IPS DF 4.7 (cell line): Measurements from ENCODE around the gene DCUN1D5.
"Not testable (repeated sequence)": the region's sequence is repeated elsewhere in the genome, so short reads cannot be mapped to it uniquely, and the experiment has no call there.

Source experiments
- DNase-seq: peaks from one replicate; pipeline ENCODE4 v3.0.0-alpha.2; 2013; ENCODE audit warnings: low spot score; ENCODE audit errors: extremely low read depth

The DCUN1D5 gene

GRCh38 chr11:103055221-103055890, 36.6 kb downstream of the DCUN1D5 start:
- DNase-seq = no peak

DNA sequence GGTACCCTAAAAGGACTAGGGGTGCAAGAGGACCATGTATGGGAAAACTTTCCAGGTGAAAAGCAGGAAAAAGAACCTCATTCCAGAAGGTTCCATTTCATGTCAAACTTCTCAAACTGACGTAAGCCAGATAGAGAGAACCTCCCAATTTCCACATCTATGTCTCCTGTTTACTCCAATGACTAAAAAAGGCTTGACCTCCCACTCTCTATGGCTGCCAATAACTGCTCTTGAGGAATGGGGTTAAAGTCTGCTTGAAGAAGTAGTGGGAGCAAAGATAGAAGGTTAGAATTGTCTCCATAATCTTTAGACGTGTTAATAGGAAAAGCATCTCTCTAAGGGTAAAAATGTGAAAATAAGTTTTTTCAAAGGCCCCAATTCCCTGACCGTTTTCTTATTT, 38.0 kb downstream of the DCUN1D5 start:
- DNase-seq = no peak

DNA sequence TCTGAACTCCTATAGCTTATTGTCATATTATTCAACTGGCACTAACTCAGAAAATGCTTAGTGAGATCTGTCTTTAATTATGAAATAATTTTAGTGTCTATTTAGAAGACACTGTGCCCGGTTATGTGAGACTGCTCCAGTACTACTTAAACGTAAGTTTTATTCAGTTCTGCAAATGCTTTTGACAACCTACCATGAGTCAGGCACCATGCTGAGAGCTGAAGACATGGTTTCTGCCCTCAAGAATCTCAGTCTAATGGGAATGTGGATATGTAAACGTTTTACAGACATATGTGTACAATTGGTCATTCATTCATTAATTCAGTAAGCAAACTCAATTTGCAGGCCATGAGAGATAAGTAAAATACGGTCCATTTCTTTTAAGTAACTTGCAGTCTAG, 40.0 kb downstream of the DCUN1D5 start:
- DNase-seq = no peak

DNA sequence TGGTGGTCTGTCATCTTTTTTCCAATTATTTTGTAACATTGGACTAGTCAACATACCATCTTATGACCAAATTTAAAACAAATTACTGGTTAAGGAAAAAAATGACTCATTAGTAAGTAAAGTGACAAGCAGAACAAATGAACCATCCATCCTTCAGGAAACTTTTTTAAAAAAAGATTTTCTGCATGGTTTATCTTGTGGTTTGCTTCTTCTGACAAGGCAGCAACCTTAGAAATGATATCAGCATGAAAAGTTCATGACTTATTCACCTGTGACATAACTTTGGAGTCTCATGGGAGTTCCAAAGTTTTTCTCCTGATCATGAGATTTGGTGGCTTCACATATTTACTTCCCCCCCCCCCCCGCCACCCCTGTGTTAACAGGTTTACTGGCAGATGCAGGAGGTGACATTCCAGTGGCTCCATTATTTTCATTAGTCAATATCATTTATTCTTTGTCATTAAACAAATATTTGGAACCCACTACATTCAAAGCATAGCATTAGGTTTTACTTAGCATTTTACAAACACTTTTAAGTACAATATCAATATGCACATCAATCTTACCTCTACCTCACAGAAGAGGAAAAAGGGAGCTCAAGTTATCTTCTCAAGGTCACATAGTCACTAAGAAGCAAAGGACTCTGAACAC, 40.7 kb downstream of the DCUN1D5 start:
- DNase-seq = no peak

DNA sequence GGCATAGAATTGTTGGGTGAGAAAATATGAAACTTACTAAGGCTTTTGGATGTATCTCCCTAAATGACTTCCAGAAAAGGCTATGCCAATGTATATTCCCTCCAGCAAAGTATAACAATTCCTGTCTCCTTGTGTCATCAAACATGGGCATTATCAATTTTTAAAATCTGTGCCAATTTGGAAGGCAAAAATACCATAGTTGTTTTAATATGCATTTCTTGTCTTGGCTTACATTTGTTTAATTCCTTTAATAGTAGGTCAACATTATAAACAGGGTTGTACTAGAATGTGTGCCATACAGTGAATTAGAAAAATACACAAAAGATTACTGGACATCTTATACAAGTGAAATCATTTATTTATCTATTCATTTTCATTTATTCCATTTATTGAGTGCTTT, 41.6 kb downstream of the DCUN1D5 start:
- DNase-seq = no peak

DNA sequence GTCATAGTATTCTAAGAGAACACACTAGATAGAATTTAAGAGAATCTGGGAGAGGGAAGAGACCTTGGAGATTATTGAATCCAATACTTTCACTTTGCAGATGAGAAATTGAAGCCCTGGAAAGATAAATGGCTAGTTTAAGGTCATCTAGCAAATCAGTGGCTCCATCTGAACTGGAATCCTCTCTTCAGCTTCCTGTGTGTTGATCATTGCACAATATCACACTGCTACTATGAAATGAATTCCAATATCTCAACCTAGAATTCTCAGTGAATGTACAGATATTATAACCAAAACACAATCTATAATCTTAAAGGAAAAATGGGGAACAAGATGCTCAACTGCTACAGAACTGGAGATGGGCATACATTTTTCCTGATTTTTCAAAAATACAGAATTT, 44.1 kb downstream of the DCUN1D5 start:
- no peak for DNase-seq

DNA sequence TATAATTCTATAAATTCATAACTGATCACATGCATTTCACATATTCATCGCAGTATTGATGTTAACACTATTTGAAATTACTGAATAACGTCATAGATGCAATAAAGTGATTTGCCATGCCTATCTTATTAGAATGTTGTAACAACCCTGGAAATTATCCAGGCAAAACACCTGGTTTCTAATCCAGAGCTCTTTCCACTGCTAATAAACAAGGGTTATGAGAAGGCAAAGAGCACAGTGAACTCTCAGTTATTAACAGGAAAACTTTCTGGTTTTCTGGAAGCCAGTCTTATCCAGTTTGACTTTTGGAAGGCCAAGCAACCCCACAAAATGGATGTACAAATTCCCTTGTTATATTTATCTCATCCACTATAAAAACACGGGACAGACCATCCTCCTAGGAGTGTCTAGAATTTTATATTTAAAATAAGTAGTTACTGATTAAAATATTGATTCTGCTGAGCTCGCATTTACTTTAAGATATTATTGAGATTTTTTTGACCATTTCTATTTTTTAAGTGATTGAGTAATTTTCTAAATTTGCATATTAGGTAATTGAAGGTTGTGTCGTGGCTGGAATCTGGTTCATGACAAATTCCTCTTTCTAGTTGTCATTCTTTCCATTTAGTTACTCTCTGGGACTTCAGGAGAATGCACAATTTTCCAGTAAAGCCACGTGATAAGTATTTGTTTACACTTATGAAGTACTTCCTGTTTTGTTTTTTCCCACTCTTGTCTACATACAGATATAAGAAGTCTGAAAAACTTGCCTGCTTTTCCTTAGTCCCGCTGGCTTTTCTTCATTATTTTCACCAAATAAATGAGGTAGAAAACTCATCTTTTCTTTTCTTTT, 47.9 kb downstream of the DCUN1D5 start:
- no peak for DNase-seq

DNA sequence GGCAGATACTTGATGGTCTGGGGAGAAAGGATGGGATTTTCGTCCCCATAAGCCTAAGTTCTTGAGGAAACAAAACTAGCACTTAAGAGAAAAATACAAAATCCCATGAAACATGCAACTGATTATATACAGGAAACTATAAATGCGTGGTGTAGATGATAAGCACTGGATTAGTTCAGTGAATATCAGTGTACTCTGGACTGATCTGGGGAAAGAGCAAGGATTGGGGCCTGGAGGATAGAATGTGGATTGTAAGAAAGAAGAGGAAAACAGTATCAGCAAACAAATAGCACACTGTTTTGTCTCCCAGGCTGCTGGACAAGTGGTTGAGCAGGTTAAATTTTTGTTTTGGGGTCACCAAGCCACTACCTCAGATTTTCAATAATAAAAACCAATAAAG, 49.8 kb downstream of the DCUN1D5 start:
- DNase-seq = no peak

GRCh38 chr11:103035791-103036434, 56.0 kb downstream of the DCUN1D5 start:
- DNase-seq = peak; percentile 62

GRCh38 chr11:103035216-103035615, 56.7 kb downstream of the DCUN1D5 start:
- DNase-seq = no peak

DNA sequence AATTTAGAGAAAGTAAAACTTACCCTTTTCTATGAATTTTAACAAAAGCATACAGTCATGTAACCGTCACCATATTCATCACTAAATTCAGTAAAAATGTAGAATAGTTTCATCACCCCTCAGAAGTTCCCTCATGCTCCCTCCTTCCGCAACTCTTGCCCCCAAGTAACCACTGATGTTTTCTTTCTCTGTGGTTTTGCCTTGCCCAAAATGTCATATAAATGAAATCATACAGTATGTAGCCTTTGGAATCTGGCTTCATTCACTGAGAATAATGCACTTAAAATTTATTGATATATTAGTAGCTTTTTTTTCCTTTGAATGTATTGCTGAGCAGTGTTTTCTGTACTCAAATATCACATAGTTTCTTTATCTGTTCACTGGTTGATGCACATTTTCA, 60.1 kb downstream of the DCUN1D5 start:
- no peak for DNase-seq

- no peak for DNase-seq
These were observed 62.6 kb downstream of the DCUN1D5 start for GRCh38 chr11:103029401-103029800.

DNA sequence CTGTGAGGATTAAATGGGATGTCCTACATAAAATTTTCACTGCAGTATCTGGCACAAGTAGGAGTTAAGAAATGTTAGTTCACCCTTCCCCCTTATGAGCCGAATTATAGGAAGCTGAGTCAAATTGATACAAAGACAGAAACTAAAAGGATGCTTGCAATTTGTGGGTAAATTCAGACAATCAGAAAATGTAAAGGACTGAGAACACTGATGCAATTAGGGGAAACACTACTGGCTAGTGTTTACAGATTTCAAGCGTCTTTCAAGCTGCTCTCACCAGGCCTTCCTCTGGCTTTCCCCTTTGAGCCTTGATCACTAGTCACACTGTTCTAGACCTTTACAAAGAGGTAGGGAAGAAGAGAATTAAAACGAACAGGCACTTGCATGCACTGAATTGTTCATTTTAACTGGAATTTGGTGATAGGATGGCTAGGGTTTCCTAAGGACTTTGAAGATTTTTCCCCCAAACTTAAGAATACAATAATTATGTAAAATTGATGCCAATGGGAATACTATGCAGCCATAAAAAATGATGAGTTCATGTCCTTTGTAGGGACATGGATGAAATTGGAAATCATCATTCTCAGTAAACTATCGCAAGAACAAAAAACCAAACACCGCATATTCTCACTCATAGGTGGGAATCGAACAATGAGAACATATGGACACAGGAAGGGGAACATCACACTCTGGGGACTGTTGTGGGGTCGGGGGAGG, 63.5 kb downstream of the DCUN1D5 start:
- not testable (repeated sequence) for DNase-seq

- no peak for DNase-seq
These were observed 67.9 kb downstream of the DCUN1D5 start for GRCh38 chr11:103024086-103024485.

DNA sequence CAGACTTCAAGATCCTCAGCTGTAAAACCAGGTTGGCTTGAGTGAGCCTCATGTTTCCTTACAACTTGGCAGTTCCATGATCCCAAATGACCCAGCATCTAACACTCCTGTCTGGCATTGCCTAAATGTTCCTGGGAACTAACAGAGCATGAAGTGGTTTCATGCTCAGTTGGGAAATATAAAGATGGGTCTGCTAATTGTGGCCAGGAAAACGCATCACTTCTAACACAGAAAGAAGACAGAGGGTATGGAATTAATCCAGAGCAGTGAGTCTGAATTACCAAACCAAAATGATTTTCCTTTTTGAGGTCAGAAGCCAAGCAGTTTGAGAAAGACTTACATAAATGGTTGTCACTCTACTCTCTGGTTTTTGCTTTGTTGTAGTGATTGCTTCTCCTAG, 75.9 kb downstream of the DCUN1D5 start:
- no peak for DNase-seq

GRCh38 chr11:103013421-103013820, 78.5 kb downstream of the DCUN1D5 start:
- no peak for DNase-seq
